Adrenal gland (tissue), 12 donors: ENCODE results near the gene MRPS33. TPM values are rescaled to one million over a fixed set of nuclear protein-coding genes. Genes with fewer than 3 reads are reported as not detected.

Source experiments
- DNase-seq, 7 donors: peaks; one replicate each; pipeline ENCODE4 v3.0.0-alpha.2; 2019 to 2020
- H3K27ac ChIP-seq, 5 donors: fragments of 200-600 bp; sonication (generic) in 4 of 5; 1 replicate in 3 of 5; 2 replicates in 2 of 5; pipeline versions ENCODE4 v1.5.1 to v1.8.0; 2016 to 2020; ENCODE audit warnings: mild to moderate bottlenecking in 1 of 5
- H3K27me3 ChIP-seq: fragments of 200-600 bp; 2 replicates; pipeline ENCODE4 v1.8.0; 2021
- H3K36me3 ChIP-seq, 2 donors: fragments of 200-600 bp; replicated peaks in 1 of 2; 1 replicate in 1 of 2; 2 replicates in 1 of 2; pipeline versions ENCODE4 v1.5.1 to v1.8.0; 2018 to 2022
- H3K4me1 ChIP-seq, 2 donors: fragments of 200-600 bp; replicated peaks in 1 of 2; 1 replicate in 1 of 2; 2 replicates in 1 of 2; pipeline versions ENCODE4 v1.5.1 to v1.8.0; 2018 to 2021
- H3K4me3 ChIP-seq, 4 donors: fragments of 200-600 bp; sonication (generic) in 3 of 4; one replicate each; pipeline ENCODE4 v1.5.1; 2016 to 2018
- H3K9me3 ChIP-seq, 3 donors: fragments of 200-600 bp; sonication (generic) in 1 of 3; replicated peaks in 1 of 3; 1 replicate in 2 of 3; 2 replicates in 1 of 3; pipeline versions ENCODE4 v1.5.1 to v1.8.0; 2016 to 2021
- CTCF ChIP-seq, 6 experiments: fragments of 450-650 bp in 4 of 6; fragments of 200-600 bp in 2 of 6; sonication (generic) in 1 of 6; IDR thresholded peaks; 1 replicate in 5 of 6; 2 replicates in 1 of 6; pipeline versions ENCODE4 v1.5.1 to v1.8.0; 2016 to 2021; ENCODE audit warnings: antibody characterized with exemption in 6 of 6, mild to moderate bottlenecking in 2 of 6, moderate library complexity in 1 of 6
- POLR2A ChIP-seq, 2 donors: fragments of 450-650 bp; IDR thresholded peaks; one replicate each; pipeline ENCODE4 v1.6.1; 2017; ENCODE audit warnings: antibody characterized with exemption in 2 of 2, mild to moderate bottlenecking in 2 of 2, moderate library complexity in 1 of 2
- WGBS, 4 donors: extraction: QIAGEN DNeasy Blood & Tissue Kit in 2 of 4; methylation state at CpG; one replicate each; pipeline versions ENCODE4 v1.1.5 to v1.1.7; 2013 to 2017; 5-methylcytosine and 5-hydroxymethylcytosine counted together
- intact Hi-C, 2 donors: fragments of 100-400 bp; cut with DNase I; formaldehyde crosslinking; loops; one replicate each; pipeline versions ENCODE4 v1.14.1 to v1.15.0; 2022 to 2023
- polyA plus RNA-seq, 3 donors: library from polyadenylated mRNA; stranded (reverse); fragments of 200-250 nt in 2 of 3; fragments of 350-450 nt in 1 of 3; fragmentation: Illumina TruSeq in 1 of 3; extraction: RNeasy Lipid Tissue Mini Kit (QIAGEN cat#74804) in 1 of 3; gene quantifications; one replicate each; pipeline ENCODE4 v1.2.3, GENCODE V29; 2013 to 2014
- total RNA-seq, 9 donors: library from RNA; depleted of rRNA in 4 of 9; stranded (reverse); fragments of >200 nt in 4 of 9; fragments of 120-200 nt in 1 of 9; fragmentation: NEBNext Ultra II Directional in 1 of 9; extraction: Animal tissue kit (Norgen Biotek cat#: 25700) in 1 of 9; gene quantifications; one replicate each; pipeline versions ENCODE4 v1.1.0 to v1.2.4, GENCODE V29; 2013 to 2023
- donor health status: healthy with polysubstance abuse.
- donor health status: Bipolar disorder and iron deficiency.
- donor health status: DM: yes; HTN: yes; CAD: no.
- donor health status: DM: no; HTN: no; CAD: no.
- donor health status: DM: no; HTN: no; CAD: no.
- donor health status: DM: yes; HTN: yes; CAD: no.

MRPS33 gene
- total and polyA plus RNA-seq, 12 donors: 19.7 to 156 (median 59.4) TPM

DNA sequence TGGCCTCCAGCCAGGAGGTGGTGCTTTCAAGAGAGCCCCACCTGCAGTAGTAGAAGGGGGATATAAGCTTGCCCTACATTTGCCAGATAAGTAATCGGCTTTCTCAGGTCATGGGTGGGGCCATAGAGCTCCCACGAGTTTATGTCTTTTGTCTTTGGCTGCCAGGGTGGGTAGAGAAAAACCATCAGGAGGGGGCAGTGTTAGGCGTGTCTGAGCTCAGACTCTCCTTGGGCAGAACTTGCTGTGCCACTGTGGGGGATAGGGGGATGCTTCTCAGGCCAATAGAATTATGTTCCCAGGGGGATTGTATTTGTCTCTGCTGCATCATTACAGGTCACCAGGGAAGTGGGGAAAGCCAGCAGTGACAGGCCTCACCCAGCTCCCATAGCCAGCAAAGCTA, 12.3 kb upstream of the MRPS33 start:
- intact Hi-C loops: no loop called here
- no peaks in the 10 kb centered on the region for H3K4me1 ChIP-seq
- no peak for DNase-seq
- H3K4me3 ChIP-seq: no peak overlapping the region
- no peak for TF ChIP-seq POLR2A (IDR thresholded peaks at IDR 0.05)
- TF ChIP-seq CTCF (IDR thresholded peaks at IDR 0.05): no peak
- WGBS, 4 donors: 49 to 100% (median 57%) methylated on average over 1 to 3 of the region's 3 CpGs
- no peaks in the 10 kb centered on the region for H3K36me3 ChIP-seq
- H3K27me3 ChIP-seq: peaks cover 7% of the 10 kb centered on the region
- H3K9me3 ChIP-seq: peaks cover 0 to 4% (median 4%) of the 10 kb centered on the region in 3 donors
- H3K27ac ChIP-seq: no peak overlapping the region

DNA sequence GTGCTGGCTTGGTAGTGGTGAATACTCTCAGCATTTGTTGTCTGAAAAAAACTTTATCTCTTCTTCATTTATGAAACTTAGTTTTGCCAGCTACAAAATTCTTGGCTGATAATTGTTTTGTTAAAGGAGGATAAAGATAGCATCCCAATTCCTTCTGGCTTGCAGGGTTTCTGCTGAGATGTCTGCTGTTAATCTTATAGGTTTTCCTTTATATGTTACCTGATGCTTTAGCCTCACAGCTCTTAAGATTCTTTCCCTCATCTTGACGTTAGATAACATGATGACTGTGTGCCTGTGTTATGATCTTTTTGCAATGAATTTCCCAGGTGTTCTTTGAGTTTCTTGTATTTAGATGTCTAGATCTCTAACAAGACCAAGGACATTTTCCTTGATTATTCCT, 9.9 kb upstream of the MRPS33 start:
- Histone ChIP-seq H3K9me3 (peaks cover 0 to 4% (median 4%) of the 10 kb centered on the region in 3 donors), H3K36me3 (no peaks in the 10 kb centered on the region), H3K27me3 (peaks cover 2% of the 10 kb centered on the region), H3K4me3 (no peak overlapping the region), H3K4me1 (no peaks in the 10 kb centered on the region), H3K27ac (no peak overlapping the region)
- no peak for DNase-seq
- intact Hi-C loops: no loop called here
- 56 to 80% (median 78%) methylated on average over 1 of the region's 1 CpG for WGBS, 4 donors
- TF ChIP-seq POLR2A (IDR thresholded peaks at IDR 0.05): no peak
- no peak for TF ChIP-seq CTCF (IDR thresholded peaks at IDR 0.05)

GRCh38 chr7:141023295-141023694, 8.5 kb upstream of the MRPS33 start:
- no peak overlapping the region for H3K27ac ChIP-seq
- H3K4me3 ChIP-seq: no peak overlapping the region
- H3K27me3 ChIP-seq: peaks cover 7% of the 10 kb centered on the region
- intact Hi-C loops: no loop called here
- no peak for DNase-seq
- H3K36me3 ChIP-seq: no peaks in the 10 kb centered on the region
- TF ChIP-seq CTCF (IDR thresholded peaks at IDR 0.05): no peak
- no peak for TF ChIP-seq POLR2A (IDR thresholded peaks at IDR 0.05)
- 62 to 76% (median 65%) methylated on average over 1 of the region's 1 CpG for WGBS, 4 donors
- H3K4me1 ChIP-seq: no peaks in the 10 kb centered on the region
- H3K9me3 ChIP-seq: peaks cover 0 to 4% (median 4%) of the 10 kb centered on the region in 3 donors

GRCh38 chr7:141017555-141017954, 2.8 kb upstream of the MRPS33 start:
- intact Hi-C loops: loop anchor here in 1 of 2 donors (5.0 kb wide), 1 partner anchor 340 kb away; no protein-coding TSS in a partner anchor
- Histone ChIP-seq H3K4me1 (peaks cover 8 to 12% of the 10 kb centered on the region in 2 donors), H3K27me3 (peaks cover 7% of the 10 kb centered on the region), H3K27ac (no peak overlapping the region), H3K4me3 (no peak overlapping the region), H3K36me3 (no peaks in the 10 kb centered on the region), H3K9me3 (no peaks in the 10 kb centered on the region)
- TF ChIP-seq CTCF (IDR thresholded peaks at IDR 0.05) (no peak), POLR2A (IDR thresholded peaks at IDR 0.05) (no peak)
- DNase-seq: no peak
- 75 to 83% (median 79%) methylated on average over 3 of the region's 3 CpGs for WGBS, 4 donors
